ENCODE data around the gene SLC22A15.

DNA sequence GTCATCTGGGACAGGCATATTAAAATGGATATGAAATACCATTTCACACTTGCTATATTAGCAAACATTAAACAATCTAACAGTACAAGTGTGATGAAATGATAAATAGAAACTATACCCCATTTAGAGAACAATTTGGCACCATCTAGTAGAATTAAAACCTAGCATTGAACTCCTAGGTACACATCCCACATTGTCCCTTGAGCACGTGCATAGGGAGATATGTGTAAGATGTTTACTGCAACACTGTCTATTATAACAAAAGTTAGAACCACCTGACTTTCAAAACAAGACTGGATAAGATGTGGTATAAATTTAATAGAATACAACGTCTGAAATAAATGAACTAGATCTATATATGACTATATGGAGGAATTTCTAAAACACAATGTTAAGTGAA, 3.8 kb downstream of the SLC22A15 start:
- TF ChIP-seq, protein P1, sequence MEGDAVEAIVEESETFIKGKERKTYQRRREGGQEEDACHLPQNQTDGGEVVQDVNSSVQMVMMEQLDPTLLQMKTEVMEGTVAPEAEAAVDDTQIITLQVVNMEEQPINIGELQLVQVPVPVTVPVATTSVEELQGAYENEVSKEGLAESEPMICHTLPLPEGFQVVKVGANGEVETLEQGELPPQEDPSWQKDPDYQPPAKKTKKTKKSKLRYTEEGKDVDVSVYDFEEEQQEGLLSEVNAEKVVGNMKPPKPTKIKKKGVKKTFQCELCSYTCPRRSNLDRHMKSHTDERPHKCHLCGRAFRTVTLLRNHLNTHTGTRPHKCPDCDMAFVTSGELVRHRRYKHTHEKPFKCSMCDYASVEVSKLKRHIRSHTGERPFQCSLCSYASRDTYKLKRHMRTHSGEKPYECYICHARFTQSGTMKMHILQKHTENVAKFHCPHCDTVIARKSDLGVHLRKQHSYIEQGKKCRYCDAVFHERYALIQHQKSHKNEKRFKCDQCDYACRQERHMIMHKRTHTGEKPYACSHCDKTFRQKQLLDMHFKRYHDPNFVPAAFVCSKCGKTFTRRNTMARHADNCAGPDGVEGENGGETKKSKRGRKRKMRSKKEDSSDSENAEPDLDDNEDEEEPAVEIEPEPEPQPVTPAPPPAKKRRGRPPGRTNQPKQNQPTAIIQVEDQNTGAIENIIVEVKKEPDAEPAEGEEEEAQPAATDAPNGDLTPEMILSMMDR (conservative IDR thresholded peaks at IDR 0.05 in 1 of 2, IDR thresholded peaks at IDR 0.05 in 1 of 2; ENCODE audit: low read depth in 1 of 2, low read length in 2 of 2) = no peak
- TF ChIP-seq EZH2 (IDR thresholded peaks at IDR 0.05; ENCODE audit: low read length, missing control alignments) = no peak
